Glutamatergic neuron (in vitro differentiated cells): ENCODE data around the gene CAPN5. TPM values are rescaled to one million over a fixed set of nuclear protein-coding genes. Genes with fewer than 3 reads are reported as not detected.

Experiments
- DNase-seq: peaks from one replicate; pipeline ENCODE4 v3.0.0; 2022
- H3K27ac Mint-ChIP-seq: one replicate; pipeline ENCODE4 v1.8.0; 2020; ENCODE audit warnings: mild to moderate bottlenecking, mixed read lengths, inconsistent platforms; ENCODE audit not compliant: unreplicated experiment
- H3K27me3 Mint-ChIP-seq: one replicate; pipeline ENCODE4 v1.8.0; 2020; ENCODE audit warnings: mild to moderate bottlenecking, moderate library complexity, mixed read lengths, inconsistent platforms; ENCODE audit not compliant: unreplicated experiment
- H3K36me3 Mint-ChIP-seq: one replicate; pipeline ENCODE4 v1.8.0; 2020; ENCODE audit warnings: mild to moderate bottlenecking, mixed read lengths, inconsistent platforms; ENCODE audit not compliant: unreplicated experiment
- H3K4me1 Mint-ChIP-seq: one replicate; pipeline ENCODE4 v1.8.0; 2020; ENCODE audit warnings: mild to moderate bottlenecking, low read depth, mixed read lengths, inconsistent platforms; ENCODE audit not compliant: unreplicated experiment
- H3K4me3 Mint-ChIP-seq: one replicate; pipeline ENCODE4 v1.8.0; 2020; ENCODE audit warnings: mild to moderate bottlenecking, mixed read lengths, inconsistent platforms; ENCODE audit not compliant: unreplicated experiment
- H3K9me3 Mint-ChIP-seq: one replicate; pipeline ENCODE4 v1.8.0; 2020; ENCODE audit warnings: mild to moderate bottlenecking, moderate library complexity, mixed read lengths, inconsistent platforms; ENCODE audit not compliant: unreplicated experiment
- total RNA-seq: library from RNA; stranded (reverse); fragmentation: NEBNext Ultra II Directional; extraction: Animal tissue kit (Norgen Biotek cat#: 25700); gene quantifications from one replicate; pipeline ENCODE4 v1.2.1, GENCODE V29; 2021; ENCODE audit not compliant: unreplicated experiment
- TF ChIP-seq, protein P1 (sequence below): fragments of 200-600 bp; sonication (generic); IDR thresholded peaks from one replicate; pipeline ENCODE4 v1.5.0; 2021; ENCODE audit not compliant: partially characterized antibody, unreplicated experiment

CAPN5 gene
- total RNA-seq, 1 donor from 2014 or later: 45.0 TPM

- Mint-ChIP-seq H3K4me1 (peaks cover 25% of the 10 kb centered on the region), H3K4me3 (no peak overlapping the region), H3K36me3 (peaks cover 5% of the 10 kb centered on the region), H3K9me3 (peaks cover 18% of the 10 kb centered on the region), H3K27me3 (peaks cover 16% of the 10 kb centered on the region), H3K27ac (no peak overlapping the region)
- no peak for DNase-seq
- TF ChIP-seq, protein P1, sequence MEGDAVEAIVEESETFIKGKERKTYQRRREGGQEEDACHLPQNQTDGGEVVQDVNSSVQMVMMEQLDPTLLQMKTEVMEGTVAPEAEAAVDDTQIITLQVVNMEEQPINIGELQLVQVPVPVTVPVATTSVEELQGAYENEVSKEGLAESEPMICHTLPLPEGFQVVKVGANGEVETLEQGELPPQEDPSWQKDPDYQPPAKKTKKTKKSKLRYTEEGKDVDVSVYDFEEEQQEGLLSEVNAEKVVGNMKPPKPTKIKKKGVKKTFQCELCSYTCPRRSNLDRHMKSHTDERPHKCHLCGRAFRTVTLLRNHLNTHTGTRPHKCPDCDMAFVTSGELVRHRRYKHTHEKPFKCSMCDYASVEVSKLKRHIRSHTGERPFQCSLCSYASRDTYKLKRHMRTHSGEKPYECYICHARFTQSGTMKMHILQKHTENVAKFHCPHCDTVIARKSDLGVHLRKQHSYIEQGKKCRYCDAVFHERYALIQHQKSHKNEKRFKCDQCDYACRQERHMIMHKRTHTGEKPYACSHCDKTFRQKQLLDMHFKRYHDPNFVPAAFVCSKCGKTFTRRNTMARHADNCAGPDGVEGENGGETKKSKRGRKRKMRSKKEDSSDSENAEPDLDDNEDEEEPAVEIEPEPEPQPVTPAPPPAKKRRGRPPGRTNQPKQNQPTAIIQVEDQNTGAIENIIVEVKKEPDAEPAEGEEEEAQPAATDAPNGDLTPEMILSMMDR: no peak
Measured at GRCh38 chr11:77151804-77152509, 85.2 kb downstream of the CAPN5 start.

- peak overlapping the region; percentile 34 for H3K27ac Mint-ChIP-seq
- no peak overlapping the region for H3K4me3 Mint-ChIP-seq
- peaks cover 20% of the 10 kb centered on the region for H3K4me1 Mint-ChIP-seq
- TF ChIP-seq, protein P1: no peak
- H3K9me3 Mint-ChIP-seq: peaks cover 13% of the 10 kb centered on the region
- peaks cover 13% of the 10 kb centered on the region for H3K27me3 Mint-ChIP-seq
- H3K36me3 Mint-ChIP-seq: peaks cover 5% of the 10 kb centered on the region
- no peak for DNase-seq
Measured at GRCh38 chr11:77152846-77153245, 86.1 kb downstream of the CAPN5 start.

GRCh38 chr11:77153276-77154185 lies 86.8 kb downstream of the CAPN5 start:
- DNase-seq: no peak
- H3K4me3 Mint-ChIP-seq: no peak overlapping the region
- TF ChIP-seq, protein P1: no peak
- H3K27ac Mint-ChIP-seq: no peak overlapping the region
- H3K27me3 Mint-ChIP-seq: peaks cover 13% of the 10 kb centered on the region
- peaks cover 13% of the 10 kb centered on the region for H3K9me3 Mint-ChIP-seq
- H3K36me3 Mint-ChIP-seq: peaks cover 5% of the 10 kb centered on the region
- peaks cover 16% of the 10 kb centered on the region for H3K4me1 Mint-ChIP-seq

DNA sequence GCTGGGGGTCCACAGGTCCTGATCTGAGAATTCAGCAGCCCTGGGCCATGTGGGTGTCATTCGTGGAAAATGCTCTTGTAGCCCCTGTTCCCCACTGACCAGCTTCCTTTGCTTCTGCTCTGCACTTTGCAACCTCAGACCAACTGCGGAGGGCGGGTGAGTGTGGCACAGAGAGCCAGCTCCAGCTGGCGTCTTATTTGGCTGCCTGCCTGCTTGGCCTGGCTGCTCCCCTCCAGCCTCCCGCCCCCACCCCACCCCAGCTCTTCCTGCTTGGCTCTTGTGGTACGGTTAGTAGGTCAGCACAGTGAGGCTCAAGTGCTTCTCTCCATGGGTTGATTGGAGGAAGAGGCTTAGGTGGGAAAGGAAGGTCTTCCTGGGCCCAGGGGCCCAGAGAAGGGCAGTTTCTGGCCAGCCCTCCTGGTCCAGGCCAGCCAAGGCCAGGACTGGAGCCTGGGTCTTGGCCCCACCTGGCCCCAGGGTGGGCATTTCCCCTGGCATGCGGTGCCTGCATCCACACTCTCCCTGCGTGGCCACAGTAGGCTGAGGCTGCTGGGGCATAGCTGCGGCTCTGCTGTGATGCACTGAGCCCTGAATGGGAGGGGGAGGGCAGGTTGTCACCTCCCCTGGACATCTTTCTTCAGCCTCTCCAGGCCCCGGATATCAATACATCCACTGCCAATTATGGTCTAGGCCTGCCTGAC lies 87.8 kb downstream of the CAPN5 start:
- peaks cover 13% of the 10 kb centered on the region for H3K4me1 Mint-ChIP-seq
- peaks cover 5% of the 10 kb centered on the region for H3K36me3 Mint-ChIP-seq
- no peak for DNase-seq
- no peak overlapping the region for H3K27ac Mint-ChIP-seq
- peaks cover 13% of the 10 kb centered on the region for H3K27me3 Mint-ChIP-seq
- H3K9me3 Mint-ChIP-seq: peaks cover 15% of the 10 kb centered on the region
- TF ChIP-seq, protein P1: no peak
- H3K4me3 Mint-ChIP-seq: no peak overlapping the region
